SK-N-SH treated with all-trans-retinoic acid at 6 μM for 48 hours (cell line): Measurements from ENCODE around the gene PPID.

Source experiments
- ARNTL ChIP-seq: fragments of 450-650 bp; formaldehyde crosslinking; IDR thresholded peaks from 2 replicates; pipeline ENCODE4 v1.5.0; 2020; ENCODE audit warnings: low read depth, mild to moderate bottlenecking, moderate library complexity, borderline replicate concordance
- BACH2 ChIP-seq: fragments of 250-450 bp; sonication (Bioruptor Pico); IDR thresholded peaks from 2 replicates; pipeline ENCODE4 v1.9.0; 2021; ENCODE audit warnings: mild to moderate bottlenecking, borderline replicate concordance
- ESRRG ChIP-seq: fragments of 250-450 bp; sonication (Bioruptor Pico); IDR thresholded peaks from 2 replicates; pipeline ENCODE4 v1.6.1; 2021; ENCODE audit warnings: mild to moderate bottlenecking
- OSR1 ChIP-seq: fragments of 250-450 bp; sonication (Bioruptor Pico); IDR thresholded peaks from 2 replicates; pipeline ENCODE4 v1.8.0; 2022; ENCODE audit warnings: moderate library complexity, mild to moderate bottlenecking, inconsistent platforms
- RARB ChIP-seq: fragments of 250-450 bp; sonication (Bioruptor Pico); IDR thresholded peaks from 2 replicates; pipeline ENCODE4 v1.8.0; 2021; ENCODE audit warnings: mild to moderate bottlenecking, moderate library complexity
- SNAI2 ChIP-seq: fragments of 250-450 bp; sonication (Bioruptor Pico); IDR thresholded peaks from 2 replicates; pipeline ENCODE4 v1.5.0; 2020; ENCODE audit warnings: mild to moderate bottlenecking, moderate library complexity
- TCF4 ChIP-seq: fragments of 250-450 bp; sonication (Bioruptor Pico); IDR thresholded peaks from 2 replicates; pipeline ENCODE4 v1.8.0; 2021; ENCODE audit warnings: mild to moderate bottlenecking, moderate library complexity, borderline replicate concordance
- ZC3H10 ChIP-seq: fragments of 250-450 bp; sonication (Bioruptor Pico); IDR thresholded peaks from 2 replicates; pipeline ENCODE4 v1.5.1; 2021; ENCODE audit warnings: mild to moderate bottlenecking, moderate library complexity
- ZFP3 ChIP-seq: fragments of 250-450 bp; sonication (Bioruptor Pico); IDR thresholded peaks from 2 replicates; pipeline ENCODE4 v1.5.0; 2020; ENCODE audit warnings: mild to moderate bottlenecking, moderate library complexity
- ZFP30 ChIP-seq: fragments of 450-650 bp; formaldehyde crosslinking; IDR thresholded peaks from 2 replicates; pipeline ENCODE4 v1.5.0; 2022; ENCODE audit warnings: mild to moderate bottlenecking, moderate library complexity
- ZNF70 ChIP-seq: fragments of 450-650 bp; formaldehyde crosslinking; IDR thresholded peaks from 2 replicates; pipeline ENCODE4 v1.5.0; 2020; ENCODE audit warnings: mild to moderate bottlenecking, moderate library complexity
- ZNF8 ChIP-seq: fragments of 450-650 bp; formaldehyde crosslinking; IDR thresholded peaks from 2 replicates; pipeline ENCODE4 v1.5.0; 2020; ENCODE audit warnings: mild to moderate bottlenecking, moderate library complexity
- TF ChIP-seq, protein P1 (sequence below): fragments of 250-450 bp; sonication (Bioruptor Pico); IDR thresholded peaks from 2 replicates; pipeline ENCODE4 v1.8.0; 2020; ENCODE audit warnings: mild to moderate bottlenecking, moderate library complexity, borderline replicate concordance

DNA sequence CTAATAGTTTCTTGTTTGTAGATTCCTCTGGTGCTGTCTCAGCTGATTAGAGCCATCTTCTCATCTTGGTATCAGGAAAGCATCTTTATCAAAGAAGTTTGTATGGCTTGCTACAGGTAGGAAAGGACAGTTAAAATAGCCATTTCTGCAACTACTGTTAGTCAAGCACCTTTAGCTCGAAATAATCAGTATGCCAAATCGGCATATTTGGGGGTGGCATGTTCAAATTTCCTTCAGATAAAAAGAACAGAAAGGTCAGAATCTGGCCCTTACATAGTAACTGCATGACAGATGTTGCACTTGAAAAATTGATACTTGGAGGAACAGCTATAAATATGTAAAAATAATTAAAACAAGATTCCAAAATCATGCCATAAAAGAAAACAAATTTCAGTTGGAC lies 56.3 kb downstream of the PPID start:
- TF ChIP-seq ZFP30 (no peak), ZNF8 (CRISPR knock-in tag) (no peak), SNAI2 (CRISPR knock-in tag) (no peak), OSR1 (no peak), ARNTL (CRISPR knock-in tag) (no peak), RARB (CRISPR knock-in tag) (no peak), ESRRG (CRISPR knock-in tag) (no peak), ZFP3 (CRISPR knock-in tag) (no peak), BACH2 (CRISPR knock-in tag) (no peak), ZC3H10 (CRISPR knock-in tag) (no peak), TCF4 (CRISPR knock-in tag) (no peak), ZNF70 (CRISPR knock-in tag) (no peak)
- TF ChIP-seq, protein P1, sequence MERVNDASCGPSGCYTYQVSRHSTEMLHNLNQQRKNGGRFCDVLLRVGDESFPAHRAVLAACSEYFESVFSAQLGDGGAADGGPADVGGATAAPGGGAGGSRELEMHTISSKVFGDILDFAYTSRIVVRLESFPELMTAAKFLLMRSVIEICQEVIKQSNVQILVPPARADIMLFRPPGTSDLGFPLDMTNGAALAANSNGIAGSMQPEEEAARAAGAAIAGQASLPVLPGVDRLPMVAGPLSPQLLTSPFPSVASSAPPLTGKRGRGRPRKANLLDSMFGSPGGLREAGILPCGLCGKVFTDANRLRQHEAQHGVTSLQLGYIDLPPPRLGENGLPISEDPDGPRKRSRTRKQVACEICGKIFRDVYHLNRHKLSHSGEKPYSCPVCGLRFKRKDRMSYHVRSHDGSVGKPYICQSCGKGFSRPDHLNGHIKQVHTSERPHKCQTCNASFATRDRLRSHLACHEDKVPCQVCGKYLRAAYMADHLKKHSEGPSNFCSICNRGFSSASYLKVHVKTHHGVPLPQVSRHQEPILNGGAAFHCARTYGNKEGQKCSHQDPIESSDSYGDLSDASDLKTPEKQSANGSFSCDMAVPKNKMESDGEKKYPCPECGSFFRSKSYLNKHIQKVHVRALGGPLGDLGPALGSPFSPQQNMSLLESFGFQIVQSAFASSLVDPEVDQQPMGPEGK (CRISPR knock-in tag): no peak
